Hair follicular keratinocyte (primary cell): ENCODE data around the gene ZDHHC15. TPM values are rescaled to one million over a fixed set of nuclear protein-coding genes. Genes with fewer than 3 reads are reported as not detected.

Source experiments
- total RNA-seq: library from RNA; depleted of rRNA; stranded (reverse); fragments of >200 nt; gene quantifications from 2 replicates; pipeline ENCODE4 v1.2.3, GENCODE V29; 2015

The ZDHHC15 gene
- not detected in 2 replicates for total RNA-seq

DNA sequence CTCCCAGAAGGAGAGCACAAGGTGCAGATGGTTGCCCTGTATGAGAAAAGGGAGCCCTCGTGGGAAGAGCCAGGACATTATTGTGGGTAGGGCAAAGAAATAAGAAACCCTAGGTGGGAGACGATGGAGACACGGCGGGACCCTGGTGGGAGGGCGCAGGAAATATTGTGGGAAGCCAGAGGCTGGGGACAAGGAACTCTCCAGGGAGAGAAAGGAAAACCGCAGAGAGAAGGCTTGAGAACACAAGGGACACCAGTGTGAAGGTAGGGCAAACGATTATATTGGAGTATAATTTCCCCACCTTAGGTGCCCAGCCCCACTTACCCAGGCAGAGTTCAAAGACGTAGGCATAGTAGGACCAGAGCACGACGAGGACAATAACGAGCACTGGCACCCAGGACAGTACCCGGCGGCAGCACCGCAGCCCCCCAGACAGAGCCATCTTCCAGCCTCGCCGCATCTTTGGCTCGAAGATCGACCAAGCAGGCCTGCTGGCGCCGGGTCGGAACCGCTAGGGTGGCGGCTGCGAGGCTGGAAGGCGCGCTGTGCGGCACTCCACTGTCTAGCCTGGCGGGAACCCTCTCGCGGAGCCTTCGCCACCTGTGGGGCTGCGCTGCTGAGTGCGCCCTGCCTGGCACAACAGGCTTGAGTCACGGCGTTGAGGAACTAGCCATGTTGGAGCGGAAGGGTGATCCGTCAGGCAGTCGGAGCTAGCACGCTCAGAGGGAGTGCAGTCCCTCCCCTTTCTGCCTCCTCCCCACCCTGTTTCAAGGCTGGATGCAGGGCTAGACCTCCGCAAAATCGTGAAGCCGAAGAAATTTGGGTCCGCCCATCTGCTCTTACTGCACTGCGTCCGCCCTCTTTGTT is at the start of gene ZDHHC15:
ZDHHC15 (minus strand) TSS at position 473 of the 867 bp plus-strand sequence; CDS start at position 460, 13 bp downstream.

Other genes starting within 250 kb of the ZDHHC15 start
- gene UPRT, start 249.0 kb downstream of the ZDHHC15 start, total RNA-seq, result 6.4 and 10.9 TPM in 2 replicates